Lower lobe of right lung (tissue), 2 donors: ENCODE results near the gene HCRTR1. TPM values are rescaled to one million over a fixed set of nuclear protein-coding genes. Genes with fewer than 3 reads are reported as not detected.
A peak's percentile ranks its signal among the peaks of the same experiment; 100 is the strongest.

Experiments
- ATAC-seq, 2 donors: fragments of 200-7000 bp; cut with Tn5 transposase; one replicate each; pipeline ENCODE4 v1.9.1; 2020 to 2022; ENCODE audit warnings: mild to moderate bottlenecking in 2 of 2, moderate library complexity in 2 of 2
- DNase-seq: peaks from one replicate; pipeline ENCODE4 v3.0.0-alpha.2; 2020
- H3K27ac ChIP-seq: fragments of 200-600 bp; one replicate; pipeline ENCODE4 v1.8.0; 2022
- H3K27me3 ChIP-seq: fragments of 200-600 bp; one replicate; pipeline ENCODE4 v1.8.0; 2022; ENCODE audit warnings: low read depth
- H3K36me3 ChIP-seq: fragments of 200-600 bp; one replicate; pipeline ENCODE4 v1.8.0; 2022; ENCODE audit warnings: mild to moderate bottlenecking
- H3K4me1 ChIP-seq: fragments of 200-600 bp; one replicate; pipeline ENCODE4 v1.8.0; 2022
- H3K4me3 ChIP-seq: fragments of 200-600 bp; one replicate; pipeline ENCODE4 v1.8.0; 2022; ENCODE audit warnings: mild to moderate bottlenecking
- H3K9me3 ChIP-seq: fragments of 200-600 bp; one replicate; pipeline ENCODE4 v1.8.0; 2022
- intact Hi-C: fragments of 100-400 bp; cut with DNase I; formaldehyde crosslinking; loops from one replicate; pipeline ENCODE4 v1.11.0; 2022
- total RNA-seq: library from RNA; stranded (reverse); fragmentation: NEBNext Ultra II Directional; extraction: Animal tissue kit (Norgen Biotek cat#: 25700); gene quantifications from one replicate; pipeline ENCODE4 v1.2.1, GENCODE V29; 2021
- TF ChIP-seq, protein P1 (sequence below): fragments of 200-600 bp; IDR thresholded peaks from one replicate; pipeline ENCODE4 v1.8.0; 2022; ENCODE audit warnings: antibody characterized with exemption, mild to moderate bottlenecking
- donor health status: DM: no; HTN: yes; CAD: no; lungs with severe emphysema.

HCRTR1 gene
- total RNA-seq, 1 donor from 2014 or later: not detected

DNA sequence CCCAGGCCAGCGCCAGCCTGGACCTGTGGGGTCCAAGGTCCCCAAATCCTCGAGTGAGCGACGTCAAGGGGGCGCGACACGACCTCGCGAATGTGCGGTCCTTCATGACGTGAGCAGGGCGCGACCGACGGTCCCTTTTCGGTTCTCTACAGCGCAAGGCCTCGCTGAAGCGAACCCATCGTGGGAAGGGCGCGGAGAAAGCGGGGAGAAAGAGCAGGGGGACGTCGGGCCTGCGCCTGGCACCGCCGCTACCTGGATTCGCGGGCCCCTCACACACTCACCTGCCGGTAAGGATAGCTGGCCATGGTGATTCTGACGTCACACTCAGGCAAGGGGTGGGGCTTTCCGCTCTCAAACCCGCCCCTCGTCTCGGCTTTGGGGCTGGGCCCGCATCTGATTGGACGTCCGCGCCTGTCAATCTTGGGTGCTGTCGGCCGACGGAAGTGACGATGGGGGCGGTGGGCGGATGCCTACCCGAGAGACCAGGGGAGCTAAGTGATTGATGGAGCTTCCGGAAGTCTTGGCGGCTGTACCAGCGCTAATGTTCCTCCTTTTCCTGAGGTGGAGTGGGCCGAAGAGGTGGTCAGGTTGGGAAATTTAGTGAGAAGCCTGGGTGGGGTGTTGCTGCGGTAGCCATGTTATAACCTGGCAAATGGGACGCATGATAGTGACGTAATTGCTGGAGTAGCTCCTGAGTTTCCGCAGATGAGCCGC, 27.2 kb downstream of the HCRTR1 start, which contains the start of gene PEF1:
Gene PEF1 (minus strand): TSS at position 317 of the 714 bp plus-strand sequence. CDS start 12 bp downstream, at position 305.
- peaks cover 46% of the 10 kb centered on the region for H3K4me1 ChIP-seq
- H3K9me3 ChIP-seq: no peaks in the 10 kb centered on the region
- DNase-seq: peak; percentile 99
- no peaks in the 10 kb centered on the region for H3K36me3 ChIP-seq
- TF ChIP-seq, protein P1, sequence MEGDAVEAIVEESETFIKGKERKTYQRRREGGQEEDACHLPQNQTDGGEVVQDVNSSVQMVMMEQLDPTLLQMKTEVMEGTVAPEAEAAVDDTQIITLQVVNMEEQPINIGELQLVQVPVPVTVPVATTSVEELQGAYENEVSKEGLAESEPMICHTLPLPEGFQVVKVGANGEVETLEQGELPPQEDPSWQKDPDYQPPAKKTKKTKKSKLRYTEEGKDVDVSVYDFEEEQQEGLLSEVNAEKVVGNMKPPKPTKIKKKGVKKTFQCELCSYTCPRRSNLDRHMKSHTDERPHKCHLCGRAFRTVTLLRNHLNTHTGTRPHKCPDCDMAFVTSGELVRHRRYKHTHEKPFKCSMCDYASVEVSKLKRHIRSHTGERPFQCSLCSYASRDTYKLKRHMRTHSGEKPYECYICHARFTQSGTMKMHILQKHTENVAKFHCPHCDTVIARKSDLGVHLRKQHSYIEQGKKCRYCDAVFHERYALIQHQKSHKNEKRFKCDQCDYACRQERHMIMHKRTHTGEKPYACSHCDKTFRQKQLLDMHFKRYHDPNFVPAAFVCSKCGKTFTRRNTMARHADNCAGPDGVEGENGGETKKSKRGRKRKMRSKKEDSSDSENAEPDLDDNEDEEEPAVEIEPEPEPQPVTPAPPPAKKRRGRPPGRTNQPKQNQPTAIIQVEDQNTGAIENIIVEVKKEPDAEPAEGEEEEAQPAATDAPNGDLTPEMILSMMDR: no peak
- H3K27ac ChIP-seq: peak within 1 kb of the TSS; percentile 100
- intact Hi-C loops: no loop called here
- peak; percentile 97 for ATAC-seq
- peak within 1 kb of the TSS; percentile 88 for H3K4me3 ChIP-seq
- H3K27me3 ChIP-seq: no peaks in the 10 kb centered on the region

DNA sequence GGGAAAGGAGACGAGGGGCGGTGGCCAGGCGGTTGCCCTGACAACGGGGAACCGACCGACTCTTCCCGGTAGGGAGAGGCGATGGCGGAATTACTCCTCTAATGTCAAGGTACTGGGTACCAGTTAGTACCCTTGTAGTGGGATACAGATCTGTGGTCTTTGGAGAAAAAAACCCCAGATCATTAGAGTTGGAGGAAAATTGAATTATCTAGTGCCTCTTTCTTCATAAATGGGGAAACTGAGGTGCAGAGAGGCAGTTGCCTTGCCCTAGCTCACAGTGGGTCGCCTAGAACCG, 27.7 kb downstream of the HCRTR1 start:
- Histone ChIP-seq H3K9me3 (no peaks in the 10 kb centered on the region), H3K27ac (peak overlapping the region; percentile 100), H3K4me1 (peaks cover 41% of the 10 kb centered on the region), H3K4me3 (peak overlapping the region; percentile 88), H3K36me3 (no peaks in the 10 kb centered on the region), H3K27me3 (no peaks in the 10 kb centered on the region)
- intact Hi-C loops: no loop called here
- ATAC-seq (no peak), DNase-seq (no peak)
- TF ChIP-seq, protein P1: no peak

DNA sequence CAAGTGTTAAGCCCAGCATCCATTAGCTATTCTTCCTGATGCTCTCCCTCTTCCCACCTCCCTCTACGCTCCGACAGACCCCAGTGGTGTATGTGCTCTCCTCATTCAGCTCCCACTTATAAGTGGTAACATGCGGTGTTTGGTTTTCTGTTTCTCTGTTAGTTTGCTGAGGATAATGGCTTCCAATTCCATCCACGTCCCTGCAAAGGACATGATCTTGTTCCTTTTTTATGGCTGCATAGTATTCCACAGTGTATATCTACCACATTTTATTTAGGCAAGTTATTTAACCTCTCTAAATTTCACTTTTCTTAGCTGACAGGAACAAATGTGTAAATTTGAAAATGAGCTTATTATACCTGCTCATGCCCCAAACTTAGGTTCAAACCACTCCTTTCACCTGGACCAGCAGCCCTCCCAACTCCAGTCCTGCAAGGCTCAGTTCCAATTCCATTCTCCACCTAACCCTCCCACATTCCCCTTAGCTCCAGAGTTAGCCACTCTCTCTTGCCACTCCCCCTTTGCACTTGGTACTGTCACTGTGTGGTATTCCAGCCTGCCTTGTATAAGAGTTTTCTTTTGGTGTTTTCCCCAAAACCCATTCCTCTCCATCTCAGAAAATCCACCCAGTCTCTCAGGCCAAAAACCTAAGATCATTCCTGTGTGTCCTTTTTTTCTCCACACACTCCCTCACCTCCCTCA, 28.9 kb downstream of the HCRTR1 start:
- no peak overlapping the region for H3K4me3 ChIP-seq
- TF ChIP-seq, protein P1: no peak
- H3K36me3 ChIP-seq: no peaks in the 10 kb centered on the region
- H3K4me1 ChIP-seq: peaks cover 29% of the 10 kb centered on the region
- no peak overlapping the region for H3K27ac ChIP-seq
- no peak for DNase-seq
- no peaks in the 10 kb centered on the region for H3K27me3 ChIP-seq
- intact Hi-C loops: no loop called here
- H3K9me3 ChIP-seq: no peaks in the 10 kb centered on the region
- no peak for ATAC-seq

DNA sequence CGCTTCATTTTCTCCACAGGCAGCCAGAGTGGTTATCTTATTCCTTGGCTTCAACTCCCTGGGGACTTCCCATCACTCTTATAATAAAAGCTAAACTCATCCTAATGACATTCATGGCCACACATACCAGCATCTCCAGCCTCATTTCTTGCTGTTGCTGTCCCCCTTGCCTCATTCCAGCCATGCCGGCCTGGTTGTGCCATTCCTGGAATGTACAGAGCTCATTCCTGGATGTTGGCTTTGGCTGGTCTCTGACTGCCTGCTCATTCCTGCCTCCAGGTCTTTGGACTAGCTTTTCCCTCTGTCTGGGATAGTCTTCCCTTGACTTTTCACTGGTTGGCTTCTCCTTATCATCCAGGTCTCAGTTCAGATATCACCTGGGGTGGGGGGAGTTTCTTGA, 29.6 kb downstream of the HCRTR1 start:
- Histone ChIP-seq H3K4me1 (peaks cover 25% of the 10 kb centered on the region), H3K27ac (no peak overlapping the region), H3K4me3 (no peak overlapping the region), H3K27me3 (no peaks in the 10 kb centered on the region), H3K36me3 (no peaks in the 10 kb centered on the region), H3K9me3 (no peaks in the 10 kb centered on the region)
- TF ChIP-seq, protein P1: no peak
- DNase-seq (no peak), ATAC-seq (no peak)
- intact Hi-C loops: no loop called here

DNA sequence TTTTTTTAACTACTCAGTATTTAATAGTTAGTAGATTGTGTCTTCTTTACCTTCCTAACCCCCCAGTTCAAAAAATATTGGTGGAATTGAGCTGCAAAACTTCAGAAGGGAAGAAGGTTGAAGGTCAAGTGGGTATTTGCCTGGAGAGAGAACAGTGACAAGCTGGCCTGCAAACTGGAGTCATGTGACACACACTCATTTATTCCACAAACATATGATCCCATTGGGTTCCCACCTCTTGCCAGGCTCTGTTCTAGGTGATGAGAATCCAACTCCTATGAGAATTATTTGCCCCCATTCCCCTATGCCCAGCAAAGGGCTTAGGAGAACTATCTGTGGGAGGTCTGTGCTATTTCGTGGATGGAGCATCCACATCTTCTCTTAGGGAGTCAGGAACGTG, 30.7 kb downstream of the HCRTR1 start:
- H3K4me1 ChIP-seq: peaks cover 16% of the 10 kb centered on the region
- H3K4me3 ChIP-seq: no peak overlapping the region
- no peaks in the 10 kb centered on the region for H3K9me3 ChIP-seq
- ATAC-seq (no peak), DNase-seq (no peak)
- H3K36me3 ChIP-seq: no peaks in the 10 kb centered on the region
- no peaks in the 10 kb centered on the region for H3K27me3 ChIP-seq
- intact Hi-C loops: no loop called here
- TF ChIP-seq, protein P1: no peak
- H3K27ac ChIP-seq: no peak overlapping the region
